ENCODE data around the gene DNTT.

DNTT gene

DNA sequence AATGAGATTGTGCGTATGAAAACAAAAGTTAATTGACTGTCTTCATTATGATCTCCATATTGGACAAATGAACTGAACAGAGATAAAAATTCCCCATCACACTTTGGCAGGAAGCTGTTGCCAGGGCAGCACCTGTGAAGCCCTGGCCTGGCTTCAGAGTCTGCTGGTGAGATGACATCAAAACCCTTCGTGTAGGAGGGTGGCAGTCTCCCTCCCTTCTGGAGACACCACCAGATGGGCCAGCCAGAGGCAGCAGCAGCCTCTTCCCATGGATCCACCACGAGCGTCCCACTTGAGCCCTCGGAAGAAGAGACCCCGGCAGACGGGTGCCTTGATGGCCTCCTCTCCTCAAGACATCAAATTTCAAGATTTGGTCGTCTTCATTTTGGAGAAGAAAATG, at the start of gene DNTT:
TSS of gene DNTT (plus strand) at position 205 of the 400 bp plus-strand sequence. CDS start at position 269, 64 bp downstream.
- ChIA-PET POLR2A (no interaction called here), CTCF (no interaction called here)
- DNase-seq (ENCODE audit: extremely low spot score), result no peak
- TF ChIP-seq SUZ12 (IDR thresholded peaks at IDR 0.05), result no peak
- no peak for TF ChIP-seq FOXK2 (IDR thresholded peaks at IDR 0.05)
- TF ChIP-seq, protein P1, sequence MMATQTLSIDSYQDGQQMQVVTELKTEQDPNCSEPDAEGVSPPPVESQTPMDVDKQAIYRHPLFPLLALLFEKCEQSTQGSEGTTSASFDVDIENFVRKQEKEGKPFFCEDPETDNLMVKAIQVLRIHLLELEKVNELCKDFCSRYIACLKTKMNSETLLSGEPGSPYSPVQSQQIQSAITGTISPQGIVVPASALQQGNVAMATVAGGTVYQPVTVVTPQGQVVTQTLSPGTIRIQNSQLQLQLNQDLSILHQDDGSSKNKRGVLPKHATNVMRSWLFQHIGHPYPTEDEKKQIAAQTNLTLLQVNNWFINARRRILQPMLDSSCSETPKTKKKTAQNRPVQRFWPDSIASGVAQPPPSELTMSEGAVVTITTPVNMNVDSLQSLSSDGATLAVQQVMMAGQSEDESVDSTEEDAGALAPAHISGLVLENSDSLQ (IDR thresholded peaks at IDR 0.05), result no peak
- no peak for TF ChIP-seq ARNT (IDR thresholded peaks at IDR 0.05)
- no peak for TF ChIP-seq FOXA1 (IDR thresholded peaks at IDR 0.05)
- no peak for TF ChIP-seq BHLHE40 (IDR thresholded peaks at IDR 0.05; ENCODE audit: borderline replicate concordance)
- no peak for TF ChIP-seq SP1 (IDR thresholded peaks at IDR 0.05)
- TF ChIP-seq NFRKB (IDR thresholded peaks at IDR 0.05), result no peak
- TF ChIP-seq CTBP1 (IDR thresholded peaks at IDR 0.05; ENCODE audit: borderline replicate concordance), result no peak

GRCh38 chr10:96254976-96255375, 49.3 kb upstream of the DNTT start:
- TF ChIP-seq ELF4 (IDR thresholded peaks at IDR 0.05) (no peak), ARNT (IDR thresholded peaks at IDR 0.05) (no peak), FOXA1 (IDR thresholded peaks at IDR 0.05) (no peak), L3MBTL2 (conservative IDR thresholded peaks at IDR 0.05) (no peak), LEF1 (IDR thresholded peaks at IDR 0.05; ENCODE audit: borderline replicate concordance) (no peak), BHLHE40 (IDR thresholded peaks at IDR 0.05; ENCODE audit: borderline replicate concordance) (no peak), HDGF (IDR thresholded peaks at IDR 0.05; ENCODE audit: borderline replicate concordance) (no peak), FOXK2 (IDR thresholded peaks at IDR 0.05) (no peak), SP1 (IDR thresholded peaks at IDR 0.05) (no peak), NFRKB (IDR thresholded peaks at IDR 0.05) (no peak), TARDBP (IDR thresholded peaks at IDR 0.05) (no peak)
- TF ChIP-seq, protein P1 (IDR thresholded peaks at IDR 0.05), result no peak
- ChIA-PET CTCF (interaction anchor here (0.7 to 0.8 kb wide), 2 partner anchors 12 to 25 kb away, joined by 3 to 6 read pairs; no protein-coding TSS in a partner anchor), POLR2A (no interaction called here)
- no peak for DNase-seq (ENCODE audit: extremely low spot score)

GRCh38 chr10:96255549-96256333, 48.5 kb upstream of the DNTT start:
- ChIA-PET POLR2A (no interaction called here), CTCF (interaction anchor here (0.7 to 0.8 kb wide), 2 partner anchors 11 to 26 kb away, joined by 3 to 6 read pairs; no protein-coding TSS in a partner anchor)
- TF ChIP-seq, protein P1 (IDR thresholded peaks at IDR 0.05), result no peak
- TF ChIP-seq BHLHE40 (IDR thresholded peaks at IDR 0.05; ENCODE audit: borderline replicate concordance), result no peak
- no peak for TF ChIP-seq ZNF384 (IDR thresholded peaks at IDR 0.05)
- TF ChIP-seq FOXK2 (IDR thresholded peaks at IDR 0.05), result no peak
- TF ChIP-seq ELF4 (IDR thresholded peaks at IDR 0.05), result no peak
- TF ChIP-seq NFRKB (IDR thresholded peaks at IDR 0.05), result no peak
- no peak for TF ChIP-seq FOXA1 (IDR thresholded peaks at IDR 0.05)
- DNase-seq (ENCODE audit: extremely low spot score), result no peak

DNA sequence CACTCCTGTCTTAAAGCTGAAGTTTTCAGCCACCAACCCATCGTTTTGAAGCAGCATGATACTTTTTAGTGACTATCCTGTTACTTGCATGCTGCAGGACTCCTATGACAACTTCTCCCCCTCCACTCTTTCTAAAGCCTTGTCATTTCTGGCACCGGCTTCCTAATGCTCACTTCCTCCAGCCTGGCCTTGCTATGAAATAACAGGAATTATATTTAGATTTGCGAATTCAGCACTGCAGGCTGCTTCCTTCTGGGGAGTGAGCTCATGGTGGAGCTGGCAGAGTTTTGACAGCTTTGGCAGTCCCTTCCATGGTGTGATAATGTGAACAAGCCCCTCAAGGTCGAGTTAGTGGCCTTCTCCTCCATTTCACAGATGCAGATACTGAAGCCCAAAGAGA, 46.3 kb upstream of the DNTT start:
- ChIA-PET CTCF (no interaction called here), POLR2A (no interaction called here)
- TF ChIP-seq LEF1 (IDR thresholded peaks at IDR 0.05; ENCODE audit: borderline replicate concordance) (no peak), BHLHE40 (IDR thresholded peaks at IDR 0.05; ENCODE audit: borderline replicate concordance) (no peak), L3MBTL2 (conservative IDR thresholded peaks at IDR 0.05) (no peak), FOXA1 (IDR thresholded peaks at IDR 0.05) (no peak), ELF4 (IDR thresholded peaks at IDR 0.05) (no peak), SP1 (IDR thresholded peaks at IDR 0.05) (no peak), CTBP1 (IDR thresholded peaks at IDR 0.05; ENCODE audit: borderline replicate concordance) (no peak)
- no peak for DNase-seq (ENCODE audit: extremely low spot score)

- no peak for DNase-seq (ENCODE audit: extremely low spot score)
- no peak for TF ChIP-seq FOXM1 (IDR thresholded peaks at IDR 0.05; ENCODE audit: borderline replicate concordance)
- TF ChIP-seq NFRKB (IDR thresholded peaks at IDR 0.05), result no peak
- TF ChIP-seq, protein P1 (IDR thresholded peaks at IDR 0.05), result no peak
- no peak for TF ChIP-seq L3MBTL2 (conservative IDR thresholded peaks at IDR 0.05)
- TF ChIP-seq ZNF384 (IDR thresholded peaks at IDR 0.05), result no peak
- CTCF ChIA-PET, result no interaction called here
- POLR2A ChIA-PET, result no interaction called here
Measured at GRCh38 chr10:96259150-96259549, 45.1 kb upstream of the DNTT start.

DNA sequence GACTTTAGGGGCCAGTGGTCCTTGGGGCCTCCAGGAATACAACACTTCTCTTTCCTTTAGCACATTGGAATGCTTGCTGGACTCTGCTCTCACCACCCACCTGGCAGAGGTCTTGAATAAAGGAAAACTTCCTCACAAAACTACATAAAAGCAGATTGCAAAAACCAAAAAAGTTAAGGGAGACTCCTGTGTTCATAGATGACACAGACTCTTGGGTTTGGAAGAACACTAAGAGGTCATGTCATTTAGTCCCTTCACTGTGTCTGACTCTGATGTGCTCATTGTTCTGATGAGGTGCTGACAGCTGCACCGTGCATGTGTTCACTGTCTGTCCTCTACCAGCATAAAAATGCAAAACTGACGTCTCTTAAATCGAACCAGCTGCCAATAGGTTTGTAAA, 44.2 kb upstream of the DNTT start:
- TF ChIP-seq ZNF384 (IDR thresholded peaks at IDR 0.05), result no peak
- no peak for TF ChIP-seq CTBP1 (IDR thresholded peaks at IDR 0.05; ENCODE audit: borderline replicate concordance)
- no peak for TF ChIP-seq LEF1 (IDR thresholded peaks at IDR 0.05; ENCODE audit: borderline replicate concordance)
- no peak for TF ChIP-seq HDGF (IDR thresholded peaks at IDR 0.05; ENCODE audit: borderline replicate concordance)
- TF ChIP-seq, protein P1 (IDR thresholded peaks at IDR 0.05), result no peak
- TF ChIP-seq FOXM1 (IDR thresholded peaks at IDR 0.05; ENCODE audit: borderline replicate concordance), result no peak
- no peak for TF ChIP-seq SP1 (IDR thresholded peaks at IDR 0.05)
- TF ChIP-seq FOXA1 (IDR thresholded peaks at IDR 0.05), result no peak
- TF ChIP-seq ELF4 (IDR thresholded peaks at IDR 0.05), result no peak
- ChIA-PET CTCF (interaction anchor here (0.9 kb wide), 1 partner anchor 30 kb away, joined by 4 read pairs; no protein-coding TSS in a partner anchor), POLR2A (no interaction called here)
- no peak for DNase-seq (ENCODE audit: extremely low spot score)

All from HEK293T (cell line).